Measurements from ENCODE around the gene HMCN2.

DNA sequence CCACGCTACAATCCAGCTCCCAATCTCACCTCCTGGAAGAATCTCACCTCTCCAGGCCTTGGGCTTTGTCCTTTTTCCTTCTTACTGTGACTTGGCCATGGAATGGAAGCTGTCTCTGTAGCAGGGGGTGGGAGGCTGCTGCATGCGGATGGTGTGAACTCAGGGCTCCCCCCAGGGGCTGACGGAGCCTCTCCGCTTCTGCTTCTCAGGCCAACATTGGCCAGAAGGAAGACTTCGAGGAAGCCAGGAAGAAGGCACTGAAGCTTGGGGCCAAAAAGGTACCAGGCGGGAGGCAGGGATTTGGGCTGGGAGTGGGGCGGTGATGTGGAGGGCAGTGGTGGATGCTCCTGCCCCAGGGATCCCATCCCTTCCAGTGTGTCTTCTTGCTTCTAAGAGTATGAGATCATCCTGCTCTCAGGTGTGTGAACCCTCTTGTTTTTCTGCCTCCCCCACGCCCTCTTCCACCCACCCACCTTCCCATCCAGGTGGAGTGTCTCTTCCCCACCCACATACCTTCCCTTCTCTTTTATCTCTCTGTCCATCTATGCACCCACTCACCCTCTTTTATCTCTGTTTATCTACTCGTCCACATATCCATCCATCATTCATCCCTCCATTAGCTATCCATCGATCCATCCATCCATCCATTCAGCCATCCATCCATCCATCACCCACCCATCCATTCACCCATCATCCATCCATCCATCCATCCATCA lies 188.7 kb downstream of the HMCN2 start:
- TF ChIP-seq, protein P1, sequence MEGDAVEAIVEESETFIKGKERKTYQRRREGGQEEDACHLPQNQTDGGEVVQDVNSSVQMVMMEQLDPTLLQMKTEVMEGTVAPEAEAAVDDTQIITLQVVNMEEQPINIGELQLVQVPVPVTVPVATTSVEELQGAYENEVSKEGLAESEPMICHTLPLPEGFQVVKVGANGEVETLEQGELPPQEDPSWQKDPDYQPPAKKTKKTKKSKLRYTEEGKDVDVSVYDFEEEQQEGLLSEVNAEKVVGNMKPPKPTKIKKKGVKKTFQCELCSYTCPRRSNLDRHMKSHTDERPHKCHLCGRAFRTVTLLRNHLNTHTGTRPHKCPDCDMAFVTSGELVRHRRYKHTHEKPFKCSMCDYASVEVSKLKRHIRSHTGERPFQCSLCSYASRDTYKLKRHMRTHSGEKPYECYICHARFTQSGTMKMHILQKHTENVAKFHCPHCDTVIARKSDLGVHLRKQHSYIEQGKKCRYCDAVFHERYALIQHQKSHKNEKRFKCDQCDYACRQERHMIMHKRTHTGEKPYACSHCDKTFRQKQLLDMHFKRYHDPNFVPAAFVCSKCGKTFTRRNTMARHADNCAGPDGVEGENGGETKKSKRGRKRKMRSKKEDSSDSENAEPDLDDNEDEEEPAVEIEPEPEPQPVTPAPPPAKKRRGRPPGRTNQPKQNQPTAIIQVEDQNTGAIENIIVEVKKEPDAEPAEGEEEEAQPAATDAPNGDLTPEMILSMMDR (IDR thresholded peaks at IDR 0.05): no peak
- TF ChIP-seq NFE2L1 (CRISPR knock-in tag; IDR thresholded peaks at IDR 0.05) (no peak), TEAD4 (CRISPR knock-in tag; IDR thresholded peaks at IDR 0.05) (no peak), ELF4 (CRISPR knock-in tag; IDR thresholded peaks at IDR 0.05; ENCODE audit: low read depth) (no peak), ATF1 (CRISPR knock-in tag; IDR thresholded peaks at IDR 0.05) (no peak), FOXP1 (CRISPR knock-in tag; IDR thresholded peaks at IDR 0.05; ENCODE audit: borderline replicate concordance) (no peak), CREM (CRISPR knock-in tag; IDR thresholded peaks at IDR 0.05) (no peak), ZNF423 (CRISPR knock-in tag; IDR thresholded peaks at IDR 0.05) (no peak)
- TF ChIP-seq, protein P2, sequence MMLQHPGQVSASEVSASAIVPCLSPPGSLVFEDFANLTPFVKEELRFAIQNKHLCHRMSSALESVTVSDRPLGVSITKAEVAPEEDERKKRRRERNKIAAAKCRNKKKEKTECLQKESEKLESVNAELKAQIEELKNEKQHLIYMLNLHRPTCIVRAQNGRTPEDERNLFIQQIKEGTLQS (CRISPR knock-in tag; conservative IDR thresholded peaks at IDR 0.05): no peak
- TF ChIP-seq, protein P3, sequence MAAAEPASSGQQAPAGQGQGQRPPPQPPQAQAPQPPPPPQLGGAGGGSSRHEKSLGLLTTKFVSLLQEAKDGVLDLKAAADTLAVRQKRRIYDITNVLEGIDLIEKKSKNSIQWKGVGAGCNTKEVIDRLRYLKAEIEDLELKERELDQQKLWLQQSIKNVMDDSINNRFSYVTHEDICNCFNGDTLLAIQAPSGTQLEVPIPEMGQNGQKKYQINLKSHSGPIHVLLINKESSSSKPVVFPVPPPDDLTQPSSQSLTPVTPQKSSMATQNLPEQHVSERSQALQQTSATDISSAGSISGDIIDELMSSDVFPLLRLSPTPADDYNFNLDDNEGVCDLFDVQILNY (CRISPR knock-in tag; IDR thresholded peaks at IDR 0.05): no peak
- TF ChIP-seq, protein P4, sequence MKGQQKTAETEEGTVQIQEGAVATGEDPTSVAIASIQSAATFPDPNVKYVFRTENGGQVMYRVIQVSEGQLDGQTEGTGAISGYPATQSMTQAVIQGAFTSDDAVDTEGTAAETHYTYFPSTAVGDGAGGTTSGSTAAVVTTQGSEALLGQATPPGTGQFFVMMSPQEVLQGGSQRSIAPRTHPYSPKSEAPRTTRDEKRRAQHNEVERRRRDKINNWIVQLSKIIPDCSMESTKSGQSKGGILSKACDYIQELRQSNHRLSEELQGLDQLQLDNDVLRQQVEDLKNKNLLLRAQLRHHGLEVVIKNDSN (CRISPR knock-in tag; IDR thresholded peaks at IDR 0.05): no peak
- TF ChIP-seq, protein P5, sequence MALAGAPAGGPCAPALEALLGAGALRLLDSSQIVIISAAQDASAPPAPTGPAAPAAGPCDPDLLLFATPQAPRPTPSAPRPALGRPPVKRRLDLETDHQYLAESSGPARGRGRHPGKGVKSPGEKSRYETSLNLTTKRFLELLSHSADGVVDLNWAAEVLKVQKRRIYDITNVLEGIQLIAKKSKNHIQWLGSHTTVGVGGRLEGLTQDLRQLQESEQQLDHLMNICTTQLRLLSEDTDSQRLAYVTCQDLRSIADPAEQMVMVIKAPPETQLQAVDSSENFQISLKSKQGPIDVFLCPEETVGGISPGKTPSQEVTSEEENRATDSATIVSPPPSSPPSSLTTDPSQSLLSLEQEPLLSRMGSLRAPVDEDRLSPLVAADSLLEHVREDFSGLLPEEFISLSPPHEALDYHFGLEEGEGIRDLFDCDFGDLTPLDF (CRISPR knock-in tag; IDR thresholded peaks at IDR 0.05): no peak
- TF ChIP-seq, protein P6, sequence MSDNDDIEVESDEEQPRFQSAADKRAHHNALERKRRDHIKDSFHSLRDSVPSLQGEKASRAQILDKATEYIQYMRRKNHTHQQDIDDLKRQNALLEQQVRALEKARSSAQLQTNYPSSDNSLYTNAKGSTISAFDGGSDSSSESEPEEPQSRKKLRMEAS (CRISPR knock-in tag; IDR thresholded peaks at IDR 0.05): no peak

Data from WTC11 (cell line).